RPMI8226 (cell line): ENCODE measurements around the gene BNIP5.

Source experiments
- DNase-seq: peaks from one replicate; pipeline ENCODE4 v3.0.0-alpha.2; 2015

BNIP5 gene

DNA sequence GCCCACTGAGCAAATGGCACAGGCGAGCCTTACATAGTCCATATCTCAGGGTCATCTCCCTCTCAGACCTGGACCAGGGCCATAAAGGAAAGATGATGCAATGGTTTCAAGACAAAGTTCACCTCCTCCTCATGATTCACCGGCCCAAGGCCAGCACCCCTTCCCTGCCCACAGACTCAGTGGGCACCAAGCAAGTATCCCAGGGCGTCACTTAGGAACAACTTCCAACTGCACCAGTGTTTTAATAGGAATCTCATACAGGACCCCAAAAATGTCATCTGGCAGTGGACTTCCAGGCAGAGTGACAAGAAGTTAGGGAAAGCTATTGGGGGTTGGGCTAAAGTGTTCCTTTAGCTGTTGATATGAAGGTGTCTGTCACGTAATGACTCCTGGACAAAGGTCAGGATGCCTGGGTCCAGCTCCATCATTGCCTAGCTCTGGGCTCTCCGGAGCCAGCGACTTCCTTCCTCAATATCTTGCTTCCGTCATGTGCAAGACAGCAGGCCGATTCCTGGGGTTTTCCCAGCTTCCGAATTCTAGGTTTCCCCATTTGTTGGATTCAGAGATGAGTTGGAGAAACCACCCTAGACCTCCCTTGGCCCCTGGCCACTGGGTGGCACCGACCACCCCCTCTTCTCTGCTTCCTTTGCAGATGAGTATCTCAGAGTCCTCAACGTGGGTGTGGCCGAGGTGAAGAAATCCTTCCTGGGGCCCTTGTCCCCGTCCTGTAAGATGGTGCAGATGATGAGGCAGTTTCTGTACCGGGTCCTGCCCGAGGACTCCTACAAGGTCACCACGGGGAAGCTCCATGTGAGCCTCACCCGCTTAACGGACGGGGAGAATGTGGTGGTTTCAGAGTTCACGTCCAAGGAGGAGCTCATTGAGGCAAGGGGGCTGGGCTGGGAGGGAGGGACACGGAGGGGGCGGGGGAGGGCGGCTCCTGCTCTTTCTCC, 45.7 kb downstream of the BNIP5 start:
- DNase-seq = no peak

DNA sequence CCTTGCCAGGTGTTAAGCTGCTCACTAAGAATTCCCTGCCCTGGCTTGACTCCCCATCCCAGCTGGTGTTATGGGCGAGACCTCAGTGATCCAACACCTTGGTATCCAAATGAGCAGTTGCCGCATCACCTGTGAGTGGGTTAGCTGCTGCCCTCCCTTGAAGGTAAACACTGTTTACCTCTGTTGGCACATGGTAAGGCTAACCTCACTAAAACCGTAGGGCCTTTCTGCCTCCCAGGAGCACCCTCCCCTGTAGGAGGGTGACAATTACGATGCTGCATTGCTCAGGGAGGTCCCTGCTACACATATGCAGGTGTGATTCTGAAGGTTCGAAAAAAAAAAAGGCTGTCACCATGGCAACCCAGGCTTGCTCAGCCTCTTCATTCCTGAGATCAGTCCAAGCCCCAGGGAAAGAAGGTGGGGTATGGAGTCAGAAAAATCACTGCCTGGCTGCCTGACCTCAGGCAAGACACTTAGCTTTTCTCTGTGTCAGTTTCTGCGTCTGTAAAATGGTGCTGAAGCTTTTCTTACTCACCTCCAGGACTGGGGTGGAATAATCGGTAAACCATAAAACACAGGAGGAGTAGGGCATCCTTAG, 47.3 kb downstream of the BNIP5 start:
- no peak for DNase-seq

GRCh38 chr6:36286858-36287257, 49.8 kb downstream of the BNIP5 start:
- no peak for DNase-seq

GRCh38 chr6:36285797-36286196, 50.9 kb downstream of the BNIP5 start:
- DNase-seq = no peak

GRCh38 chr6:36285187-36285671, 51.5 kb downstream of the BNIP5 start:
- DNase-seq = no peak

- no peak for DNase-seq
Observed at GRCh38 chr6:36284359-36284758, 52.3 kb downstream of the BNIP5 start.

DNA sequence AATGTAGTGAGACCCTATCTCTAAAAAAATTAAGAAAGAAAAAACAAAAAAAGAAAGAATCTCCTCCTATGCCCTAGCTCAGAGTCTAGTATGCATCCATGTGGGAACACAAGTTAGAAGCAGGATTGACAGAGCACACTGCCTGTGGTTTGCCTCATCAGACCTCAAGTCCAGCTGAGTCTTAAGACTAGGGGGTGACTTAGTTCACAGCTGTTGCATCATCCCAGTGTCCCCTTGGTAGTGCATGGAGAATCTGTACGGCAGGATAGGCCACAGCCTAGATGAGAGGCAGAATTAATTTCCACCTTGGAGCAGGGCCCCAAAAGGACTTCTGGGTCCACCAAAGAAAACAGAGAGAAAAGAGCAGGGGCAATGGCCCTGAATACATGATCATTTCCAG, 53.1 kb downstream of the BNIP5 start:
- DNase-seq = no peak

- no peak for DNase-seq
Observed at GRCh38 chr6:36280983-36281382, 55.7 kb downstream of the BNIP5 start.

DNA sequence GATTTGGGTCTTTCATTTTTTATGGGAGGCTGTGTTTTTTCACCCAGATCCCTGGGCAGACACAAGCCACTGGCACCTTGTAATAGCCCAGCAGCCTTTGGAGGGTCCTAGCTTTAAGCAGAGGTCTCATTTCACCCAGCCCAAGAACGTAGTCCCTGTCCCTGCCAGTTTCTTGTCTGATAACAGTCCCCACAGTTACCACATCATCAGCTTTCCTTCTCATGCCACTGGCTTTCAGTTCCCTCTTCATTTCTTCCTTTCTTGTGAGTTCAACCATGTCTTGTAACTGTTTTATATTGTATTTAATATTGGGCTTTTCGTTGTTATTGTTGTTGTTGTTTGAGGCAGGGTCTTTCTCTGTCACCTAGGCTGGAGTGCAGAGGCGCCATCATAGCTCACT, 56.2 kb downstream of the BNIP5 start:
- DNase-seq = no peak

DNA sequence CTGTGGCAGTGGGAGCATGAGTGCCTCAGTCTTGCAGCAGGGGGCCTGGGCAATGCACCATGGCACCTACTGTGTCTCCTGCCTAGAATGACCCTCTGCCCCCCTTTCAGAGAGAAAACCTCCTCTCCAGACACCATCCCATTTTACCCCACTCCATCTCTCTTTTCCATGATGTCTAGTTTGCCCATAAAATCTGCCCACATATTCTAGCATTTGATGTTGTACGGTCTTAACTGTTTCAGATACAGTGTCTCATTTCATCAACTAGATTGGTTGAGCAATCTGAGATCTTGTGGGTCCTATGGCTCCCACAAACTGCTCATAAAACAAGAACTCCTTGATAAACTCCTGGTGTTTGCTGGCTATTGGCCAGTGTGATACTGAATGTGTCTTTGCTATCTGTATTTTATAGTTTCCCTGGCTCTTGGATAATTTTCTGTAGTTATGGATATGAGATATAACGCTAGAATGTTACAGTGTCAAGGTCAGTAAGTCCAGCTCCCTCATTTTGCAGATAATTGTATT, 58.7 kb downstream of the BNIP5 start:
- DNase-seq = no peak

GRCh38 chr6:36276581-36277536, 59.8 kb downstream of the BNIP5 start:
- no peak for DNase-seq

DNA sequence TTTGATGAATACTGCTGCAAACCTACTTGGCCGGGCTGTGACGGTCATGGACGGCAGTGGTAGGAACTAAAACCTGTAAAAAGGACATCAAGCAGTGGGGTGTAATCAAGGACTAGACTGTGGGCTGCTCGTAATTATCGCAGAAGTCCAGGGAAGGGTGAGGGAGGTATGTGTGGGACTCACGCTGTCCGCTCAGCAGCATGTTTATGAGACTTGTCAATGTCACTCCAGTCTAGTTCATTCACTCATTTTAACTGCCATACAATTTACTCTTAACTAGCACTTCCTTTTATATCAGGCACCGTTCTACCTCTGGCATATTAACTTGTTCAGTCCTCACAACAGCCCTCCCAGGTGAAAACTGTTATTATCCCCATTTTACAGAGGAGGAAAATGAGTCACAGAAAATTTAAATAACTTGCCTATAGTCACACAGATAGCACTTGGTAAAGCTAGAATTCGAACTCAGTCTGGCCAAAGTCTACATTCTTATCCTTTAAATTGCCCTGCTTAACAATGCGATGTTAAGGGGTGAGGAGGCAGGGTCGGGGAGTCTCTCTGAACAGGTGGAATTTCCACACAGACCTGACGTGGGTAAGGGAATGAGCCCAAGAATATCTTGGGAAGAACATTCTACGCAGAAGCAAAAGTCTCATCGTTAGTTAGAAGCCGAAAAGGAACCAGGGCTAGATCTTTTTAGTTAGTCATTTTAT, 62.7 kb downstream of the BNIP5 start:
- no peak for DNase-seq

DNA sequence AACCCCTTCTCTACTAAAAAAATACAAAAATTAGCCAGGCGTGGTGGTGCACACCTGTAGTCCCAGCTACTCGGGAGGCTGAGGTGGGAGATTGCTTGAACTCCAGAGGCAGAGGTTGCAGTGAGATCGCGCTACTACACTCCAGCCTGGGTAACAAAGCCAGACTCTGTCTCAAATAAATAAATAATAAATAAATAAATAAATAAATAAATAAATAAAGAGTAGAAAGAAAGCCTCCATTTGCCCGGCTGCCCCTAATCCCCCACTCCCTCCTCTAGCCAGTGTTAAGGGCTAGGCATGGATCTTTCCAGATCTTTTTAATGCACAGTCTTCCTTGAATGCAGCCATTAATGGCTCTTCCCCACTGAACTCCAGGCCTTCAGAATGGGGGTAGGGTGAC, 63.6 kb downstream of the BNIP5 start:
- no peak for DNase-seq

GRCh38 chr6:36272234-36272633, 64.5 kb downstream of the BNIP5 start:
- DNase-seq = no peak

DNA sequence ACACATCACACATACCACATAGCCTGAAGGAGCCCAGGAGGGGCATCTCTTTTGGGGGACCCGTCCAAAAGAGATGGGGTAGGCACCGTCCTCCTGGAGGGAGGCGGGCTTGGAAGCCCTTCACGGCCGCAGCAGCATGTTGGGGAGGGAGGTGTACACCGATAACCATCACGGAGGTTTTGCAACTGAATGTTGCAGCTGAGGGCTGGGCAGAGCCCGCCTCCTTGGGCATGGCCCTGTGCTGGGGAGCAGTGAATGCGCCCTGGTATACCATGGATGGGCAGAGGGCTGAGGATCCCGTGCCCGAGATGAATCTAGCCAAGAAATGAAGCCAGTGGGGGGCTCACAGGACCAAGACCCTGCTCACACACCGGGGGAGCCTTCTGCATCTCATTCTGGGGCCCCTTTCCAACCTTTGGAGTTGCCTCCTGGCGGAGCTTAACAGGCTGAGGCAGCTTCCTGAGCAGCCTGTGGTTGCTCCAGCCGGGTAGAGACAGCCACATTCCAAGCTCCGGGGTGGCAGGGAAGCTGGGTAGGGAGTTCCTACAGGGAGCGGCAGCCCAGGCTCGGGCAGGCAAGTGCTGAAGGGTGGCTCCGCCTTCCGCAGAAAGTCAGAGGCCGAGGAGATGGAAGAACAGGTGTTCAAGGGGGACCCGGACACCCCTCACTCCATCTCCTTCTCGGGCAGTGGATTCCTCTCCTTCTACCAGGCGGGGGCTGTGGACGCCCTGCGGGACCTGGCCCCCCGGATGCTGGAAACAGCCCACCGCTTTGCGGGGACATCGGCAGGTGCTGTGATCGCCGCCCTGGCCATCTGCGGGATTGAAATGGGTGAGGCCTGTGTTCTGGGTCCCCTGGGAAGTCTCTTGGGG, 66.6 kb downstream of the BNIP5 start, which contains the start of gene PNPLA1:
PNPLA1 (plus strand) TSS at position 227 of the 872 bp plus-strand sequence; CDS start at position 627, 400 bp downstream.
- DNase-seq = no peak

- DNase-seq = no peak
Observed at GRCh38 chr6:36268478-36269275, 68.0 kb downstream of the BNIP5 start.

DNA sequence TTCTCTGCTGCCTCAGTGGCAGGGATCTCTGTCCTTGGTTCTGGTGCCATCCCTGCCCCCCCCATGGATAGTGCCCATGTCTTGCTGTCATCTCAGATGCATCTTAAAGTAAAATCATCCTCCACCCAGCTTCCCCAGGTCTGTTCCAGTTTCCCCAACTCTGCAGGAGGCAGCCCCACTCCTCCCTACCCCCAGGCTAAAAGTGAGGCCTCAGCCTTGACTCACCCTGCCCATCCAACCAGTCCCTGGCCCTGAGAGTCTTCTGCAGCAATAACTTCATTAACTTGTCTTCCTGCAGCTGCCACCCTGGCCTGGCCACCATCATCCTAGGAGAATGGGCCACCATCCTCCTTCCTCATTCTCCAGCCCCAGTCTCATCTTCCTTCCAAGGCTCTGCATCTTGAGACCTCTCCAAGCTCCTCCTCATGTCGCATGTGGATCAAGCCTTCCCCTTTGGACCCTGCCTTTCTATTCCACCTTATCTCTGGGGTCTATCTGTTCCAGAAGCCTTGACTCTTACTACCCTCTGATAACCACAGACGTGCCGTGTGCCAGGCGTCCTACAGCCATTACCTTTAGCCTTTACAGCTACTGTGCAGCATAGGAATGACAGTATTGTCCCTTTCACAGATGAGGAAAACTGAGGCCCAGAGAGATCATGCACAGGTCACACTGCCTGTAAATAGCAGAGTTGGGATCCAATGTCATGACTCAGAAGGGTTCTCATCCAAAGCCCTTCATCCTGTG, 68.8 kb downstream of the BNIP5 start:
- DNase-seq = no peak

GRCh38 chr6:36266913-36267644, 69.6 kb downstream of the BNIP5 start:
- no peak for DNase-seq
